NT2/D1 (cell line): Measurements from ENCODE around the gene GTF2F2.
"Not testable (repeated sequence)": the region's sequence is repeated elsewhere in the genome, so short reads cannot be mapped to it uniquely, and the experiment has no call there.

Experiments
- DNase-seq: peaks from one replicate; pipeline ENCODE4 v3.0.0-alpha.2; 2011; ENCODE audit warnings: low read depth, low spot score
- H3K27me3 ChIP-seq: 2 replicates; pipeline ENCODE4 v1.6.0; 2011; ENCODE audit warnings: mild to moderate bottlenecking; ENCODE audit not compliant: insufficient read length, insufficient read depth
- H3K36me3 ChIP-seq: 2 replicates; pipeline ENCODE4 v1.6.1; 2011; ENCODE audit warnings: mild to moderate bottlenecking, low read length, mixed read lengths; ENCODE audit not compliant: insufficient read depth, insufficient read length
- H3K4me1 ChIP-seq: 2 replicates; pipeline ENCODE4 v1.5.1; 2011; ENCODE audit not compliant: insufficient read depth, insufficient read length
- H3K4me3 ChIP-seq: 2 replicates; pipeline ENCODE4 v1.5.1; 2011; ENCODE audit warnings: low read depth; ENCODE audit not compliant: insufficient read length
- H3K9ac ChIP-seq: 2 replicates; pipeline ENCODE4 v1.6.0; 2011; ENCODE audit warnings: low read depth; ENCODE audit not compliant: insufficient read length
- H3K9me3 ChIP-seq: 2 replicates; pipeline ENCODE4 v1.5.1; 2011; ENCODE audit warnings: mild to moderate bottlenecking, low read length; ENCODE audit not compliant: insufficient read depth
- SUZ12 ChIP-seq: IDR thresholded peaks from 2 replicates; pipeline ENCODE4 v1.6.1; 2011; ENCODE audit not compliant: insufficient read length, insufficient read depth; ENCODE audit errors: extremely low read depth
- YY1 ChIP-seq: IDR thresholded peaks from 2 replicates; pipeline ENCODE4 v1.6.1; 2011; ENCODE audit not compliant: insufficient read length, insufficient read depth
- ZNF274 ChIP-seq: IDR thresholded peaks from 2 replicates; pipeline ENCODE4 v1.6.1; 2011; ENCODE audit warnings: mild to moderate bottlenecking, low read depth, low read length

Gene GTF2F2

DNA sequence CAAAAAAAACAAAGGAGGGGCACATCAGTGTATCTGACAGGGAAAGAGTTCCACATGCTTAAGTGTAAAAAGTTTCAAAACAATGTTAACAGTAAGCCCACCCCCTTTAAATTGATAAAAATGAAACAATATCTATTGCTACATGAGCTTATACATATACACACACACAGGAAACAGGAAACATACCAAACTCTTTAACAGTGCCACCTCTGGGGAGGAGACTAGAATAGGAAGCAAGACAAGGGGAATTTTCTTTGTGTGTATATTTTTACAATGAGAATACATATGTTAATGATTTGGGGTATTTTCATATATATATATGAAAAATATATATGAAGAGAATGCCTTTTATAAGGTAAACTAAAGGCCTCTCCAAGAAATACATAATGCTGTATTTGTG, 175.9 kb downstream of the GTF2F2 start:
- no peaks in the 10 kb centered on the region for H3K9me3 ChIP-seq
- TF ChIP-seq ZNF274 (no peak), YY1 (no peak), SUZ12 (no peak)
- H3K4me1 ChIP-seq: peaks cover 3% of the 10 kb centered on the region
- H3K36me3 ChIP-seq: no peaks in the 10 kb centered on the region
- no peaks in the 10 kb centered on the region for H3K27me3 ChIP-seq
- H3K4me3 ChIP-seq: no peak overlapping the region
- no peak for DNase-seq
- no peak overlapping the region for H3K9ac ChIP-seq

DNA sequence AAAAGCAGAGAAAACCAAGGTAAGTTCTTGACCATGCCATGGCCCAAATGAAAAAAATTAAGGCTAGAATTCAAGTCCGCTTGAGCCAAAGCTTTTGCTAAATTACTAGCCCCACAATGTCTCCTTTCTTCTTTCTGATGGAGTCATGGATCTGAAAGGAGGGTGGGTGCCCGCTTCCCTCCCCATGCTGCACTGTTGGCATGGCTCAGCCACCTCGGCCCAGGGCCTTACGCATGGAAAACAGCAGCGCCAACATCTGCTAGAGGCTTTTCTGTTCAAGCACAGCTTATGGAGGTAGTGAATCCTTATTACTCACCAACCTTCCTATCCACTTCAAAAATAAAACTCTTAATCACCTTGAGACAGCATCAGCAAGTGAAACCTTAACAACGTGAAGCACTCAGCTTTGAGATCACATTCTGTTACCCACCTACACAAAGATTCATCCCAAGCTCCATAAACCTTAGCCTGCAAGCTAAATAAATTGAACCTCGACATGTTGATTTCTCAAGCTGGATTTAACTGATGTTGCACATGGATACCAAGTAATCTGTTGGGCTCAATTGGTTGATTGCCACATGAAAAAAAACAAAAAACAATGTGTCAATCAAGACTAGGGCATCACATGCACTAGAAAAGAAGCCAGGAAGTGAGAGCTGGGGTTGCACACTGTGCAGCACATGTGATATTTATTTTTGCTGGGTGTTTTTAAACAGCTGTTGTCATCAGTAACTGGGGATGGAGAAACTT, 177.3 kb downstream of the GTF2F2 start:
- Histone ChIP-seq H3K27me3 (no peaks in the 10 kb centered on the region), H3K9ac (no peak overlapping the region), H3K9me3 (no peaks in the 10 kb centered on the region), H3K4me3 (no peak overlapping the region), H3K36me3 (no peaks in the 10 kb centered on the region), H3K4me1 (peaks cover 6% of the 10 kb centered on the region)
- no peak for DNase-seq
- TF ChIP-seq SUZ12: no peak
- no peak for TF ChIP-seq ZNF274
- TF ChIP-seq YY1: no peak

DNA sequence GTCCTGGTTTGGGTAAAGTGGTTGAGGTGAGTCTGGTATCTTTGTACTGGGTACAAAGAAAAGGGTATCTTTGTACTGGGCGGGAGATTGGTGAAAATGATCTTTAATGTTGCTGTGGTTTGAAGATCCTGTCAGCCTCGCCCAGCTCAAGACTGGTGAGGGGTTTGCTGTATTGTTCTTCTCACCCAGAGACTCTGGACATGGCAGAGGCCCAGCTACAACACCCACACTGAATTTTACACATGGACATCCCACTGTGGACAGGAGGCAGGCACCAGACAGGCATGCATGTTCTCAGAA, 177.8 kb downstream of the GTF2F2 start:
- H3K9me3 ChIP-seq: no peaks in the 10 kb centered on the region
- no peak overlapping the region for H3K9ac ChIP-seq
- TF ChIP-seq ZNF274 (no peak), YY1 (no peak), SUZ12 (no peak)
- H3K4me3 ChIP-seq: no peak overlapping the region
- no peaks in the 10 kb centered on the region for H3K36me3 ChIP-seq
- no peak for DNase-seq
- peaks cover 6% of the 10 kb centered on the region for H3K4me1 ChIP-seq
- H3K27me3 ChIP-seq: no peaks in the 10 kb centered on the region

DNA sequence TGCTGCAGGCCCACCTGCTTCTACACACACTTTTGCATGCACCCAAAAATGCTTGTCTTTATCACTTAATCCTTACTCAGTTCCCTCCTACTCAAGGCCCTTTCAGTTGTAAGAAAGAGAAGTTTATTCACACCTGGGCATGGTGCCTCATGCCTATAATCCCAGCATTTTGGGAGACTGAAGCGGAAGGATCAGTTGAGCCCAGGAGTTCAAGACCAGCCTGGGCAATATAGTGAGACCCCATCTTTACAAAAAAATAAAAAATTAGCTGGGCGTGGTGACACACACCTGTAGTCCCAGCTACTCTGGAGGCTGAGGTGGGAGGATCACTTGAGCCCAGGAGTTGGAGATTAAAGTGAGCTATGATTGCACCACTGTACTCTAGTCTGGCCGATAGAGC, 178.2 kb downstream of the GTF2F2 start:
- not testable (repeated sequence) for DNase-seq, H3K4me3 ChIP-seq, H3K9ac ChIP-seq, H3K27me3 ChIP-seq, H3K36me3 ChIP-seq, H3K4me1 ChIP-seq, H3K9me3 ChIP-seq

DNA sequence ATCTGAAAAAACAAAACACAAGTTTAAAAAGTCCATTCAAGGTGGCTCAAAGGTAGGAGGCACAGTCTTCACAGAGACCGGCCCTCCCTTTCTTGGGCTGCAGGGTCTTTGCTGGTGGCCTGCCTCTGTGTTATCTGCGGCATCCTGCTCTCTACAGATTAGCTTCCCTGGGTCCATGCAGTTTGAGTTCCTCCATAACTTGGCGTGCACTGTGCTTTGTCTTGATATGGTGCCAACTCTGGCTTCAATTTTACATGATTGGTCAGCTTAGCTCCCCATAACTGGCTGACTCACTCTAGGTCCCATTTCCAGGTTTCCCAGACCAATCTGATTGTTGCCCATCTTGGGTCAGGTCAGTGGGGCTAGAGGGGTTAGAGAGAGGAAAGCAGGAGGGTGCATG, 178.9 kb downstream of the GTF2F2 start:
- H3K9ac ChIP-seq: no peak overlapping the region
- H3K27me3 ChIP-seq: no peaks in the 10 kb centered on the region
- peaks cover 6% of the 10 kb centered on the region for H3K4me1 ChIP-seq
- TF ChIP-seq SUZ12 (no peak), ZNF274 (no peak), YY1 (no peak)
- no peaks in the 10 kb centered on the region for H3K36me3 ChIP-seq
- H3K9me3 ChIP-seq: no peaks in the 10 kb centered on the region
- no peak for DNase-seq
- no peak overlapping the region for H3K4me3 ChIP-seq

DNA sequence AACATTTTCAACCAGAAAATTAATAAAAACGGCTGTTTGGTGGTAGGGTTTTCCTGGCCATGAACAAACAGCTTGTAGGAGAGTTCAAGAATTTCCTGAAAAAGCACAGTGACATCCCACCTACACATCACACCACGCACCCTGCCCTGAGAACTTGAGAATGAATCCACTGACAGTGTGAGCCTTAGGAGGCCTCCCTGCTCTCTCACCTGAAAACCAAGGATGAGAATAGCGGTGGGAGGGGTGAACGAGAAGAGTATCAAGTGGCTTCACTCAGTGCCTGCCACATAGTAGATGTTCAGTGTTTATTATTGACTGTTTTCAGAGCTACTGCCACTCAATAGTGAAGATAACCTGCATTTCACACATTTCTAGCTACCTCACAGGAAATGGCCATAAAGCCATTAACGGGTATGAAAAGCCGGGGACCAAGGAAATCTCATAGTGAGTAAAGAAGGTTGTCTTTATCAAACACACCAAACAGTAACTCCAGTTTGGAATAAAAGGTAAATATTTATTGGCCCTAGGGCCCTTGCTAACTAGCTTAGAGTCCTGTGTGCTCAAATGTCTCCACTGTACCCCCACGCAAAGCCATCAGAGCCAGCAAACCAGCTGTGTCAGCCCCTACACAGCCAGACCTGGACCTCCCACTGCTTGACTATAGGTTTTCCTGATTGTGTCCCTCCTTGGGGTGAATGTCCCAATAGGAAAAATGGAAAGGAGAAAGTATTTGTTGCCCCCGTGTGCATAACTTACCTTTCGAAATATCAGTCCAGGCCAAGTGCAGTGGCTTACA, 180.1 kb downstream of the GTF2F2 start:
- no peaks in the 10 kb centered on the region for H3K36me3 ChIP-seq
- no peaks in the 10 kb centered on the region for H3K27me3 ChIP-seq
- H3K4me3 ChIP-seq: no peak overlapping the region
- TF ChIP-seq YY1 (no peak), ZNF274 (no peak), SUZ12 (no peak)
- no peak overlapping the region for H3K9ac ChIP-seq
- H3K9me3 ChIP-seq: no peaks in the 10 kb centered on the region
- H3K4me1 ChIP-seq: peaks cover 6% of the 10 kb centered on the region
- no peak for DNase-seq

DNA sequence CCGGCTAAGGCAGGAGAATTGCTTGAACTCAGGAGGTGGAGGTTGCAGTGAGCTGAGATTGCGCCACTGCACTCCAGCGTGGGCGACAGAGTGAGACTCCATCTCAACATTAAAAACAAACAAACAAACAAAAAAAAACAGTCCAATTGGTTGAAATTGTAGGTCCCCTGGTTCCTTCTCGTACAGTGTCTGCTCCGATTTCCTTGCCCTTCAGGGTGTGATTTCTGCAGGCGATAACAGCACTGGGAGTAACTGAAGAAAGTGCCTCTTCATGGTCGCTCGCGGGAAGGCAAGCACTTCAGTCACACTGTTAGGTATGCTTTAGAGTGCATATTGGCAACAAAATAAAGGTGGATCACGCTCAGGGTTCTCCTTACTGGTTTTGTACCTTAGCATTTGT, 181.0 kb downstream of the GTF2F2 start:
- Histone ChIP-seq H3K4me3 (no peak overlapping the region), H3K36me3 (no peaks in the 10 kb centered on the region), H3K4me1 (peaks cover 6% of the 10 kb centered on the region), H3K27me3 (no peaks in the 10 kb centered on the region), H3K9me3 (no peaks in the 10 kb centered on the region), H3K9ac (no peak overlapping the region)
- no peak for TF ChIP-seq ZNF274
- no peak for DNase-seq
